Mucosa of gallbladder (tissue), 1 donor: ENCODE data around the gene RPS27. TPM values are rescaled to one million over a fixed set of nuclear protein-coding genes. Genes with fewer than 3 reads are reported as not detected.
"Not testable (repeated sequence)": the region's sequence is repeated elsewhere in the genome, so short reads cannot be mapped to it uniquely, and the experiment has no call there.

Experiments used
- DNase-seq: peaks from one replicate; pipeline ENCODE4 v3.0.0-alpha.2; 2020; ENCODE audit warnings: low spot score
- total RNA-seq: library from RNA; stranded (reverse); gene quantifications from one replicate; pipeline ENCODE4 v1.2.1, GENCODE V29; 2021
- donor health status: DM: no; HTN: no; CAD: no.

Gene RPS27
- total RNA-seq, 1 donor from 2014 or later, result 1,416 TPM

DNA sequence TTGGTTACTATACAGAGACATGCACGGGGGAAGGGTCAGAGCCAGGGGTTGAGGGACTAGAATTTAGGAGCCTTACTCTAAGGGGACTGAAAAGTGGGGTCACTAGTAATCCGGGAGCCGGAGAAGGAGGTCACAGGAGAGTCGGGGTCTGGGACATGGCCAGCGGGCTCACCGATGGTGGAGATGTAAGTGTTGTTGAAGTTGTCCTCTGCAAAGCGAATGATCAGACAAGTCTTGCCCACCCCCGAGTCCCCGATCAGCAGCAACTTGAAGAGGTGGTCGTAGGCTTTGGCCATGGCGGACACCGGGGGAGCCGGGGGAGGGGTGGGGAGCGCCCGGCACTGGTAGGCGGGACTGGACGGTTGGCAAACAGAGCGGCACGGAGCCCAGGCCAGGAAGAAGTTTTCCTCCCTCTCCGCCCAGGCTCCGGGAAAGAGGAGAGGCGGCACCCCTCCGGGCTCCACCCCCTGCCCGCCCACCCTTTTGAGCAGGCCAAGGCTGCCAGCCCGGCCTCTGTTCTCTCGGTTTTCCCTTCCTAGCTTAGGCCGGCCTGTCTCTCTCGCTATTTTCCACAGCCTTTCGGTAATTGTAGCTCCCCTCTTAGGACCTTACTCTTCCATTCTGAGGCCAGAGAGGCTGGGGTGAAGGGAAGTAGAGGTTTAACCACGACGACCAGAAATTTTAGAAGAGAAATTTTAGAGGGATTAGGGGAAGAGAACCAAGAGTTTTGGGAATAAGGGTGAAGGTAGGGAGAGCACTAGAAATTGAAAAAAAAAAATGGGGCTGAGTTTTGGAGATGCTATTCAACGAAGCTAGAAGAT is 4.4 kb upstream of the RPS27 start, which contains the start of gene RAB13:
RAB13 (minus strand) TSS at position 399 of the 821 bp plus-strand sequence; CDS start at position 296, 103 bp downstream.
- DNase-seq, result peak; percentile 83

DNA sequence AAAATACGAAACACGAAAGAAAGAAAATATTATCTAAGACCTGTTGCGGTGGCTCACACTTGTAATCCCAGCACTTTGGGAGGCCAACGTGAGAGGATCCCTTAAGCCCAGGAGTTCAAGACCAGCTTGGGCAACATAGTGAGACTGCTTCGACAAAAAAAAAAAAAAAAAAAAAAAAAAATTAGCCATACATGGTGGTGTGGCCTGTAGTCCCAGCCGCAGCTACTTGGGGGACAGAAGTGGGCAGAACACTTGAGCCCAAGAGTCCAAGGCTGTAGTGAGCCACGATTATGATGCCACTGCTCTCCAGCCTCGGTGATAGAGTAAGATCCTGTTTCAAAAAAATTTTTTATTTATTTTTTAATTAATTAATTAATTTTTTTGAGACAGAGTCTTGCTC is 2.9 kb upstream of the RPS27 start:
- no peak for DNase-seq

DNA sequence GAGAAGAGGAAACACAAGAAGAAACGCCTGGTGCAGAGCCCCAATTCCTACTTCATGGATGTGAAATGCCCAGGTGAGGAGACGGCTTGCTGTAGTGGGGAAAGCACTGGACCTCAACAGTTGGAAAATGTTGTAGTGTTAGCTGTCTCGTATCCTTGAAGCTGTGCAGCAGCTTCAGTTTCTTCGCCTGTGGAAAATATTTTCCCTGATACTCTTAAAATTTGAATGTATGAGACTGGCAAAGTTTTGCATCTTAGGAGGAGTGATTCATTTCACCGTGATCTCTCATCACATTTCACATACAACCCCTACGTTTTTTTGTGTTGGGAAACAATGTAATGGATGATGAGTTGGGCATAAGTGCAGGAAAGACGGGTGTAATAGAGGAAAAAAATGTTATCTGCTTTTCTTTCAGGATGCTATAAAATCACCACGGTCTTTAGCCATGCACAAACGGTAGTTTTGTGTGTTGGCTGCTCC is 629 bp downstream of the RPS27 start:
- DNase-seq, result no peak

- DNase-seq, result no peak
These were observed 1.2 kb downstream of the RPS27 start for GRCh38 chr1:153991806-153992205.

DNA sequence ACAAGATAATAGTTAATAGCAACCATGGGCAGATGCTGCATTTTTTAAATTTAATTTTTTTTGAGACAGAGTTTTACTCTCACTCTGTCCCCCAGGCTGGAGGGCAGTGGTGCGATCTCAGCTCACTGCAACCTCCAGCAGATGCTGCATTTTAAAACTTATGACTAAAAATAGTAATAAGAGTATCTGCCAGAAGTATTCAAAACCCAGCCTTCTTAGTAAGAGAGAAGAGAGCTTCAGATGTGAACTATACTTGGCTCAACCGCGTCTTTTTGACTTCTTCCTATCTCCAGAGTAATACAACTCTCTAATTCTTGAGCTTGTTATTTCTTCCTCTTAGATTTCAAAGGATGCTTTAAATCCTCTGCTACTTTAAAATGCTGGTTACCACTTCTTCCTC is 4.6 kb downstream of the RPS27 start:
- DNase-seq, result no peak

DNA sequence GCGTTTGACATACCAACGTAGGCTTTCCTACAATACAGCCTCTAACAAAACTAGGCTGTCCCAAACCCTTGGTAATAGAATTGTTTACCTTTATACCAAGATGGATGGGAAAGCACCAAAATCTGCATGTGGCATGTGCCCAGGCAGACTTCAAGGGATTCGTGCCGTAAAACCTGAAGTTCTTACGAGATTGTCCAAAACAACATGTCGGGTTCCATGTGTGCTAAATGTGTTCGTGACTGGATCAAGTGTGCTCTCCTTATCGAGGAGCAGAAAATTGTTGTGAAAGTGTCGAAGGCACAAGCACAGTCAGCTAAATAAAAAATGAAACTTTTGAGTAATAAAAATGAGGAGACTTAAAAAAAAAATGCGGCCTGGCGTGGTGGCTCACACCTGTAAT is 5.1 kb downstream of the RPS27 start:
- DNase-seq, result no peak

DNA sequence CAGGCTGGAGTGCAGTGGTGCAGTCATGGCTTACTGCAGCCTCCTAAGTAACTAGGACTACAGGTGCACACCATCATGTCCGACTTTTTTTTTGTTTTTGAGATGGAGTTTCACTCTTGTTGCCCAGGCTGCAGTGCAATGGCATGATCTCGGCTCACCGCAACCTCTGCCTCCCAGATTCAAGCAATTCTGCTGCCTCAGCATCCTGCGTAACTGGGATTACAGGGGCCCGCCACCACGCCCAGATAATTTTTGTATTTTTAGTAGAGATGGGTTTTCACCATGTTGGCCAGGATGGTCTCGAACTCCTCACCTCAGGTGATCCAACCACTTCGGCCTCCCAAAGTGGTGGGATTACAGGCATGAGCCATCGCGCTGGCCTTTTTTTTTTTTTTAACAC is 6.3 kb downstream of the RPS27 start:
- DNase-seq, result not testable (repeated sequence)

GRCh38 chr1:154000420-154000819 is 9.9 kb downstream of the RPS27 start:
- no peak for DNase-seq

- DNase-seq, result no peak
These were observed 15.6 kb downstream of the RPS27 start for GRCh38 chr1:154006136-154006535.

DNA sequence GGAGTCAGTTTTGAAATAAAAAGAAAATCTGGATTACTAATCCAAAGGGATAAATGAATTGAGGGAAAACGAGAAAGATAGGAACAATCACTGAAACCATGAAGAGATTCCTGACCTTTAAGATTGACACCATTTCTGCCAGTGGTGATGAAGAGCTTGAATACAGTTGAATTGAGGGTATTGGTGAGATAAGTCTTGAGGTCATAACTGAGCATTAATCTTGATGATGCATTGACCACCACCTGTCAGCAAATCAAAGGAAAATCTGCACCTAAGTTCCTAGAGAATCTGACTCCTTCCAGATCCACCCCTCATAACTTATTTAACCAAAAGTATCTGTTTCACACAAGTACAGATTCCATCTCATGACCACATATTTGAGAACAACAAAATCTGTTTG is 21.6 kb downstream of the RPS27 start:
- DNase-seq, result no peak

DNA sequence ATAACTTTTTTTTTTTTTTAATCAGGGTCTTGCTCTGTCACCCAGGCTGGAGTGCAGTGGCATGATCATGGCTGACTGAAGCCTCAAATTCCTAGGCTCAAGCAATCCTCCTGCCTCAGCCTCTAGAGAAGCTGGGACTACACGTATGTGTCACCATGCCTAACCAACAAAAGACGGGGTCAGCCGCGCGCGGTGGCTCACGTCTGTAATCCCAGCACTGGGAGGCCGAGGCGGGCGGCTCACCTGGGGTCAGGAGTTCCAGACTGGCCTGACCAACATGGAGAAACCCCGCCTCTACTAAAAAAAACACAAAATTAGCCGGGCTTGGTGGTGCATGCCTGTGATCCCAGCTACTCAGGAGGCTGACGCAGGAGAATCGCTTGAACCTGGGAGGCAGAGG is 22.0 kb downstream of the RPS27 start:
- not testable (repeated sequence) for DNase-seq

- DNase-seq, result no peak
These were observed 23.8 kb downstream of the RPS27 start for GRCh38 chr1:154014154-154014907.

- no peak for DNase-seq
These were observed 28.7 kb downstream of the RPS27 start for GRCh38 chr1:154019269-154019668.

DNA sequence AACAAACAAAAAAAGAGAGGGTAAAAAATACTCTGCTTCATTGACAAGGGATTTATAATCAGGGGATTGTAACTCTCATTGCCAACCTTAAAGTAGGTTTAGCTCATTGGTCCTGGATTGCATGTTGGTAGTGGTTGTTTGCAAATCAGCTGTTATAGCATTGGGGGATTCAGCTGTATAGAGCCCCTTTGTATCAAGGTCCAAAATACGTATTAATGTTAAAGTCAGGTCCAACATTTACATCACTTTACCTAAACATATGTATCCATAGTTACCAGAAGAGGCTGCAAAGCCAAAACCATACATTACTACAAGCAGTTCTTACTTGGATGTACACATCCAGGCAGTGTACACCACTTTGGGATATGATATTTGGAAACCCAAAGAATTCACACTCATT is 29.4 kb downstream of the RPS27 start:
- no peak for DNase-seq

DNA sequence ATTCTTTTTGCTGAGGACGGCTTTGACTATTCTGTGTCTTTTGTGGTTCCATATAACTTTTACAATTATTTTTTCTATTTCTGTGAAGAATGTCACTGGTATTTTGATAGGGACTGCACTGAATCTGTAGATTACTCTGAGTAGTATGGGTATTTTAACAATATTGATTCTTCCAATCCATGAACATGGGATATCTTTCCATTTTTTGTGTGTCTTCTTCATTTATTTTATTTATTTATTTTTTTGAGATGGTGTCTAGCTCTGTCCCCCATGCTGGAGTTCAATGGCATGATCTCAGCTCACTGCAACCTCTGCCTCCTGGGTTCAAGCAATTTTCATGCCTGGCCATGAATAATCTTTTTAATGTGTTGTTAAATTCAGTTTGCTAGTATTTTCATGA is 43.1 kb downstream of the RPS27 start:
- not testable (repeated sequence) for DNase-seq

Other genes with a start within 250 kb of the RPS27 start
- gene SLC27A3, start 215.4 kb upstream of the RPS27 start, total RNA-seq, result 22.1 TPM
- 42.5 TPM for gene GATAD2B, start 67.8 kb upstream of the RPS27 start, total RNA-seq
- gene DENND4B, start 44.0 kb upstream of the RPS27 start, total RNA-seq, result 65.2 TPM
- 60.6 TPM for gene CRTC2, start 32.1 kb upstream of the RPS27 start, total RNA-seq
- gene SLC39A1, start 27.2 kb upstream of the RPS27 start, total RNA-seq, result 119 TPM
- 18.5 TPM for gene CREB3L4, start 22.9 kb upstream of the RPS27 start, total RNA-seq
- 144 TPM for gene JTB, start 13.1 kb upstream of the RPS27 start, total RNA-seq
- 112 TPM for gene RAB13, start 4.4 kb upstream of the RPS27 start, total RNA-seq
- gene NUP210L, start 164.3 kb downstream of the RPS27 start, total RNA-seq, result 0.06 TPM
- gene TPM3, start 201.3 kb downstream of the RPS27 start, total RNA-seq, result 283 TPM
- gene CFAP141, start 215.6 kb downstream of the RPS27 start, total RNA-seq, result not detected
- gene UBAP2L, start 230.2 kb downstream of the RPS27 start, total RNA-seq, result 118 TPM